Stimulated activated CD8-positive, alpha-beta memory T cell treated with anti-CD3 and anti-CD28 coated beads, Interleukin-15, amount 100 ng/mL, for 4 hours (primary cell): ENCODE measurements around the gene ZBTB20.

Source experiments
- DNase-seq, 2 donors: peaks; one replicate each; pipeline ENCODE4 v3.0.0-alpha.2; 2020; ENCODE audit warnings: low read depth in 2 of 2

ZBTB20 gene

DNA sequence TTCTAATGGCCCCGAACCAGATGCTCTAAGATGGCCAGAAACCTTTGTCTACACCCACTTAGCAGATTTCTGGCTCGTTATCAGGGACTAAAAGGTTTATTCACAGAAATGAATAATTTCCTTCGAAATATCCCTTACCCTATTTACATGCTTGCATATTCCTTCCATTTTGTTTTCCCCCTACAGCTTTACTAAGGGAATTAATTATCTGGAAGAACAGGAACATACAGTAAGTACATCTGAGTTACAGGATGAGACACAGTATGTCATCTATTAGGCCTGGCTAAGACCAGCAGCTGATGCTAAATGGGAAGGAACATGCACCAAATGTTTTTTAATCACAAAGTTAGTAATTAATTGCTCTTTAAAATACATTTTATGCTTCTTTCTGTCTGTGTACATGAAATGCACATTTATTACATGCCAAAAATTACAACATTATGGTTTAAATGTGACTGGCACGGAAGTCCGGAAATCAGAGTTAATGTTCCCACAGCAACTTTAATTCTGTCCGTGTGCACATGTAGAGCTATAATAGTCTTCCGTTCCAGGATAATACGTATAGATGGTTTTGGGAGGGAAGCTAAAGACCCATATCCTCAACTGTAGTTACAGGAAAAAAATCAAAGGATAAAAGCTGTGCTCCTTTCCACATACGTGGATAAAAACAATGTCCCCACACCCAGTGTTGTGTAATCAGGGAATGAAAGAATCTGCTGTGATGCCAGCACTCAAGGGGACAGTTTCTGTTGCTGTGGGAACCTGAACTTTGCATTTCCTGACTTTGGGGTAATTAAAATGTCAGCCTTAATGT lies 771.3 kb downstream of the ZBTB20 start:
- no peak for DNase-seq

- DNase-seq: no peak
Observed at GRCh38 chr3:114374433-114374990, 772.6 kb downstream of the ZBTB20 start.

DNA sequence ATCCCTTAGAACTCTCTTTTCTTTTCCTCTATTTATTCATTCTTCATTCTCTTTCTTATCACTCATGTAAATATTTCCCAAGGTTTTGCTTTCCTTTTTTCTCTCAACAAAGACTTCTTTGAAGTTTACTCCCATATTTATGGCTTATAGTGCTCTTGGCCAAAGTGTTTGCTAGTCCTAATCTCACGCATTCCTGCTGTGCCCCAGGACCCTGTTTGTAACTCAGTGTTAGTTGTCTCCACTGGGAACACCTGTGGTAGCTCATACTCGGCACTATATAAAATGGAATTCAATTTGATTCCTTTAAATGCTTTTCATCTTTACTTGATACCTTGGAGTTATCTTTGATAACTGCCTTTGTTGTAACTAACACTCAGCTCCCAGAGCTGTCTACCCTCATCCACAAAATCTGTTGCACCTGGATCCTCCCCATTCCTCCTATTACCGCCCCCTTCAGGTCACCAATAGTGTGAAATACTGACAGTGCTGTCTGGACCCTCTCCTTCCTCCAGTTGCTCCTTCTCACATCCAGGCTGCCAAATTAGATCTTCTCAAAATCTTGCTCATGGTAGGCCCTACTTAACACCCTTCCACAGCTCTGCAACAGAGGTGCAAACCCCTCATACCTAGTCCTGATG lies 776.4 kb downstream of the ZBTB20 start:
- no peak for DNase-seq

- no peak for DNase-seq
Observed at GRCh38 chr3:114365909-114366308, 781.2 kb downstream of the ZBTB20 start.

DNA sequence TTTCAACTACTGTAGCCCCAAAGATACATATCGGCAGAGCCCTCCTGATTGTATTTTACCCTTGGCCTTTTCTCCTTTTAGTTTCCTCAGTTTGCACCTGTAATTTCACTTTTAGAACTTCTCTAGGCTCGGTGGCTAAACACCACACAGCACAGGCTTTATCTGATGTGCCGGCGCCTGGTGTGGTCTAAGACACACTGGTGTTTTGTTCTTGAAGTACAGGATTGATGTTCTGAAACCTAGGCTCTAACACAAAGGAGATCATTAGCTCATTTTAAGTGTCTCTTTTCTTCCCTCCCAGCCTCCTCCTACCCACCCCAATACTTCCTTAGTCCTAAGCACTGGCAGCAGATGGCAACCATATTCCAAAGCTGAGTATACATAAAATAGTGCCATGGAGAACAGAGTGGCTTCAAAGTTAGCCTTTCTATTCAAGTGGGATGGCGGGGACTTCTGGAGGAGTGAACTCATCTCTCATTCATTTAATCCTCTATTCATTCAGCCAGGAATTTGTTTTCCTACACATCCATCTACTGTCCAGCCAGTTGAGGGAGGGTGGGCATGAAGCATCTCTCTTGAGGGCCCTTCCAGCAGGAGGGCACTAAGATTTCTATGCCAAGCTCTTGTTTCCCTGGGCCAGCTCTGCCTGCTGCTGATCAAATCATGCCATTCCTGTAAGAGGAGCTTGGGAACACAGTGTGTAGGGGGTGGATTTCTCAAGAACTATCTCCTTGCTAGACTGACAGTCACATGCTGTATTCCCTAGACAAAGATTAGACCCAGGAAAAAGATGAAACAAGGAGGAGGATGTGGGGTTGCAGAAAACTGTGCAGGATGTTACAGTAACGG lies 782.1 kb downstream of the ZBTB20 start:
- DNase-seq: no peak

GRCh38 chr3:114363554-114364202 lies 783.4 kb downstream of the ZBTB20 start:
- no peak for DNase-seq

DNA sequence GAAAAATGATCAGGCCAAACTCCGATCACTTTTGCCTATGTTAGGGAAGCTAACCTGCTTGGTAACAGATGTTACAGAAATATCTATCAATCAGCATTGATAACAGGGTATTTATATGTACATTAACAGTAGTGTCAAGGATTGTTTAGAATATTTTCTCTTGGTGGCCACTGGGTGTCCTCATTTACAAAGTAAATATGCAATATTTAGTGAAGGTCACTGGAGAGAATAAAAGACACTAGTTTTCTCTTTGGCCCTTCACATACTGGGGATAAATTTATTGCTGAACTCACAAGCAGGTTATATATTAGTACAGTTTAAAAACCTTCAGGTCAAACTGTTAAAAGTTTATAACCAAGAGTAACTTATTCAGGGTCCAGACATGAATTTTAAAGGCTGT lies 784.3 kb downstream of the ZBTB20 start:
- DNase-seq: no peak

GRCh38 chr3:114361391-114361790 lies 785.7 kb downstream of the ZBTB20 start:
- no peak for DNase-seq

DNA sequence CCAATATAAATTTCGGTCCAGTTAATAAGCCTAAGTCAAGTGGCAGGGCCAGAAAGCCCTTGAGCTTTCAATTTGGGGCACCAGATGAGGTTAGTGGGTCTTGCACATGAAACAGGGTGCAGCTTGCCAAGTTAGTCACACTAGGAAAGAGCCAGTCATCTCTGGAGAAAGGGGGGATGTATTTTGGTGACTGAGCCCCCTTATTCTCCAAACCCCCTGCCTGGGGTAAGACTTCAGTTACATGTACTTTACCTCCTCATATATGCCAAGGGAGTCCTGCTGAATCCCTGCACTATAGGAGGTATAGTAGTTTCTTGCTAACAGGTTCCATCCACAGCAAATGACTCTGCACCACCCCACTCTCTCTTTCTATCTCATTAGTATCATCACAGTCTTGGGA lies 790.6 kb downstream of the ZBTB20 start:
- DNase-seq: no peak

DNA sequence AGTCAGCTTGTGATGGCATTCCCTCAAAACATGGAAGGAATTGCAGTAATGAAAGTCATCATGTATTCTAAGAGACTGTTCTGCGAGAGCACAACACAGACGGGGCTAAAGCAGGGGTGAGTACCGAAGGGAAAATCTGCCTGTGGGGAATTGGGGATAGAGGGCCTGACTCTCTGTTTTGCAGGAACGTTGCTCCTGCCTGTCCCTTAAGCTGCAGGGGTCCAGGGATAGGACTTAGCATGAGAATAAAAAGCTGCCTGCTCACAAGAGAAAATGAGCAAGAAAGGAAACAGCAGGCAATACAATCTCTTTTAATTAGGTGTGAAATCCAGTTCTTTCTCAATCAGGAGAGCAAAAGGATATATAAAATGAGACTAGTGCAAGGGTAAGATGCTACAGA lies 791.0 kb downstream of the ZBTB20 start:
- no peak for DNase-seq

GRCh38 chr3:114355653-114356052 lies 791.4 kb downstream of the ZBTB20 start:
- DNase-seq: no peak

GRCh38 chr3:114351822-114352145 lies 795.3 kb downstream of the ZBTB20 start:
- DNase-seq: no peak

GRCh38 chr3:114351123-114351821 lies 795.8 kb downstream of the ZBTB20 start:
- no peak for DNase-seq

DNA sequence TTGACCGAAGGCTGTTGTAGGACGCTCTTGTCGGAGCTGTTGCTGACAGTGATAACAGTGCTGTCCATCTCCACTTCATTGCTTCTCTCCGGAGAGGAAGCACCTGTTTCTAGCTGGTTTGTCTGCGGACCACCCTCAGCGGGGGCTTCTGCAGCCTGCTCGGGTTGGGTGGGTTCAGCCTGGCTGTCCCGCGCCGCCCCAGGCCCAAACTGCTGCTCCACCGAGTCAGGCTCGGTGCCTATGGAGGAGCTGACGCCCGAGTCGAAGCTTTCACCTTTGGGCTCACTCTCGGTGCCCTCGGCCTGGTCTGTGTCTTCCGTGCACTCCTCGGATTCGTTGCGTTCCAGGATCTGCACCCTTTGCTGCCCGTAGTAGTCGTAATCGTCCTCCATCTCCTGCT lies 796.4 kb downstream of the ZBTB20 start:
- no peak for DNase-seq

DNA sequence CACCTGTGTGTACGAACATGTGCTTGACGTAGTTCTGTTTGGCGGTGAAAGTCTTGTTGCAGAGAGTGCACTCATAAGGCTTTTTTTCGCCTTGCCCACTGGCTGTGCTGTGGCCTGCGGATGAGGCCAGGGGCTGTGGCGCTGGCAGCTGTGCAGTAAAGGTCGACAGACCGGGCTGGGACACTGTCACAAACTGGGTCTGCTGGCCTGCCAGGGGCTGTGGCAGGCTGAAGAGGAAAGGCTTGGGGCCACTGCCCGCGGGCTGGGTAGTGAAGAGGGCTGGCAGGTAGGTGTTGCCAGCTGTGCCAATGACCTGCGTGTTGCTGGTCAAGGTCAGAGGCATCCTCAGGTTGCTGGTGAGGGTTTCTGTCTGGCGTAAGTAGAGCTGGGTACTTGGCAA lies 796.8 kb downstream of the ZBTB20 start:
- DNase-seq: no peak

- DNase-seq: no peak
Observed at GRCh38 chr3:114344492-114344891, 802.6 kb downstream of the ZBTB20 start.

- DNase-seq: no peak
Observed at GRCh38 chr3:114338651-114339357, 808.3 kb downstream of the ZBTB20 start.

GRCh38 chr3:114336857-114337256 lies 810.2 kb downstream of the ZBTB20 start:
- DNase-seq: no peak

- no peak for DNase-seq
Observed at GRCh38 chr3:114336122-114336697, 810.9 kb downstream of the ZBTB20 start.

DNA sequence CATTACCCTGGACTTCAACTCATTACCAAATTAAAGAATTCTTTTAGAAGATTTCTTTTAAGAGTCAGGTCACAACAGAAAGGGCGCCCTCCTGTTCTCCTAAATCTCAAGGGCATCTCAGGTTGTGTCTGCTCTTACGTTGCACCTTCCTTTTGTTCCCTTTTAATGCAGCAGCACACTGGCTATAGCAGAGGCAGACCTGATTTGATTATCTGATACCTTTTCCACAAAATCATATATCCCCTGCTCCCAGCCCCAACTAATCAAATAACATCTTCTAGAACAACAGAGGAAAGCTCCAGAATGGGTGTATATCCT lies 813.2 kb downstream of the ZBTB20 start:
- no peak for DNase-seq
